GM06990 (cell line): ENCODE results near the gene AKAIN1.

Experiments
- DNase-seq: peaks from one replicate; pipeline ENCODE4 v3.0.0-alpha.2; 2011; ENCODE audit not compliant: insufficient read length; ENCODE audit errors: extremely low read depth
- H3K27me3 ChIP-seq: replicated peaks from 2 replicates; pipeline ENCODE4 v1.6.0; 2011; ENCODE audit warnings: low read length; ENCODE audit not compliant: control insufficient read depth, insufficient read depth
- H3K36me3 ChIP-seq: 2 replicates; pipeline ENCODE4 v1.5.1; 2011; ENCODE audit warnings: low read length; ENCODE audit not compliant: control insufficient read depth, insufficient read depth
- H3K4me3 ChIP-seq: replicated peaks from 2 replicates; pipeline ENCODE4 v1.5.1; 2011; ENCODE audit warnings: low read depth, mild to moderate bottlenecking, control low read depth, low read length
- CTCF ChIP-seq: IDR thresholded peaks from 2 replicates; pipeline ENCODE4 v1.5.1; 2011; ENCODE audit warnings: low read length, control low read depth, mild to moderate bottlenecking, inconsistent platforms; ENCODE audit not compliant: insufficient read depth, poor library complexity, severe bottlenecking

AKAIN1 gene

GRCh38 chr18:5159080-5159479 is 38.0 kb downstream of the AKAIN1 start:
- Histone ChIP-seq H3K4me3 (no peak overlapping the region), H3K27me3 (no peaks in the 10 kb centered on the region), H3K36me3 (no peaks in the 10 kb centered on the region)
- no peak for TF ChIP-seq CTCF
- DNase-seq: no peak

DNA sequence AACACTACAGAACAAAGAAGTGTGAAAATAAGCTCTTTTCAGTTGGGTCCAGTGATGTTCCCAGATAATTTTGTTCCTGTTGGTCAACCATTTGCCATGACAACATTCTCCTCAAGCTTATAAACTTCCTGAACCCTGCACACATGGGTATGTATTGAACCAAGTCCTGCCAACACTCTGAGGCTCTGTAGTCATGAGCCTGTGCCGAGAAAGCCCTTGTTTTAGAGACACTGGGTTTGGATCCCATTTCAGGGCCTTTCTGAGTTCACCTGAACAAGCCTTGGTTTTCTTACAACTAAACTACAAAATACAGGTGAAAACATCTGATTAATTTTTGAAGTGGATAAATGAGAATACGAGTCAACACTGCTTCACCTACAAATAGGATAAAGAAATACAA is 38.5 kb downstream of the AKAIN1 start:
- no peaks in the 10 kb centered on the region for H3K36me3 ChIP-seq
- H3K4me3 ChIP-seq: no peak overlapping the region
- no peak for TF ChIP-seq CTCF
- DNase-seq: no peak
- H3K27me3 ChIP-seq: no peaks in the 10 kb centered on the region

DNA sequence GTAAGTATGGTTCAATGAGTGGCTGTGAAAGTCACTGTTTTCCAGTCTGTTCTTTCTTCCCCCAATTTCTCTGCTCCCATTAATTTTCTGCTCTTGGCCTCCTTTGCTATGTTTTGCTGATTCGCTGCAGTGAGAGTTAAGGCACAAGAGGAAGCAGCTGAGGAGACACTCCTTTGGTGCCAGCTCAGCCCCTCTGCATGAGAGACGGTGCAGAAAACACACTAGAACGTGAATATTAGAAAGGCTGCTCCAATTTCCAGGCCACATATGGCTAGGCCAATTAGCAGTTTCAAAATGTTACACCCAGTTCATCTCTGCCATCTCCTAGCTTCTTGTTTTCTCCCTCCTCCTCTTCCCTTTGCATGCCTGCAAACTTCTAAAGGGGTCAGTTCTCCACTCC is 38.9 kb downstream of the AKAIN1 start:
- Histone ChIP-seq H3K27me3 (no peaks in the 10 kb centered on the region), H3K4me3 (no peak overlapping the region), H3K36me3 (no peaks in the 10 kb centered on the region)
- no peak for TF ChIP-seq CTCF
- no peak for DNase-seq

DNA sequence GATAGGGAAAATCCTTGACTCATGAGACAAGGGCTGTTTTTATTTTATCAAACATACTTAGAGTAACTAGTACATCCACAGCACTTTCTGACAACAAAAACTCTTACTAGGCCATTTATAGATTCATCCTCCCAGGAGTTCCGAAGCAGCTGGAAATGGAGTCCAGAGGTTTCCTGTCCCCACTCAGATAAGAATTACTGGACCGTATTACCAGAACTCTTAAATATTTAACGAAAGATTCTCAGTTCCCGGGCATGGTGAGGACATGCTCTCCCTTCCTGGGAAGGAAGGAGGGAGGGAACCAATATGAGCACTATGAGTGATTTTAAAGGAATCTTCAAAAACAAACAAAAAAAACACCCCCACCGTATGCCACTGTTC is 41.2 kb downstream of the AKAIN1 start:
- H3K27me3 ChIP-seq: no peaks in the 10 kb centered on the region
- no peak for TF ChIP-seq CTCF
- H3K4me3 ChIP-seq: no peak overlapping the region
- DNase-seq: no peak
- no peaks in the 10 kb centered on the region for H3K36me3 ChIP-seq

DNA sequence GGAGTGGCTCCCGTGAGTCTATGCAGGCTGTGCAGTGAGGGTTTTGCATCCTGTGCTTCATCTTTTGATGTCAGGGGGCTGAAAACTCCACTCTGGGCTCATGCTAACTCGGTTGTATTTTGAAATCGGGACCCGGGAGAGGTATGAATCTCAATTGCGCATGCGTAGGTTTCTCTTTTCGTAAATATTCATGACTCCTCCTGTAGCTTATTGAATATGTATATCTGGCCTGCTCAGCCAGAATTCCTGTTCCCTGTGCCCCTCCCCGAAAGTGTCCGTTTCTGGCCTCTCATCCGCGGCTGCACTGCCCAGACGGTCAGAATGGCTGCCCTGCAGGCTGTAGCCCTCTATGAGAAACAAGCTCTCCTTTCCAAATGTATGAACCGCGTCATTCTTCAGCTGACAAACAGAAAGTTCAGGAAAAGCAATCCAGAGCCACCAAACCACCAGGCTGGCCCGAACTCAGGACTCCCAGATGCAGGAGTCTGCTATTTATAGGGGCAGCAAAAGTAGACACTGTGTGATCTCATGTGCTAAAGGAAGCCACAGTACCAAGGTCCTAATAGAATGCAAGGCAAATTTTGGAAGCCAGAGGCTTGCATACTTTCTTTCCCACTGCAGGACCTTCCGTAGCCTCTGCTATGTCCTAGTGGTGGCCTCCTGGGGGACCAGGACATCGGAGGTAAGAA is 41.7 kb downstream of the AKAIN1 start:
- no peak for DNase-seq
- H3K36me3 ChIP-seq: no peaks in the 10 kb centered on the region
- no peak overlapping the region for H3K4me3 ChIP-seq
- no peak for TF ChIP-seq CTCF
- H3K27me3 ChIP-seq: no peaks in the 10 kb centered on the region
